GM18517 (cell line): Measurements from ENCODE around the gene CCDC59.

Experiments
- ATAC-seq: cut with Tn5 transposase; IDR thresholded peaks from one replicate; pipeline ENCODE4 v1.9.1; 2021; ENCODE audit warnings: mild to moderate bottlenecking, moderate library complexity; ENCODE audit not compliant: unreplicated experiment

Gene CCDC59

GRCh38 chr12:82325540-82326336 lies 32.4 kb downstream of the CCDC59 start:
- ATAC-seq, result no peak

- ATAC-seq, result no peak
These were observed 38.9 kb downstream of the CCDC59 start for GRCh38 chr12:82319276-82319675.

DNA sequence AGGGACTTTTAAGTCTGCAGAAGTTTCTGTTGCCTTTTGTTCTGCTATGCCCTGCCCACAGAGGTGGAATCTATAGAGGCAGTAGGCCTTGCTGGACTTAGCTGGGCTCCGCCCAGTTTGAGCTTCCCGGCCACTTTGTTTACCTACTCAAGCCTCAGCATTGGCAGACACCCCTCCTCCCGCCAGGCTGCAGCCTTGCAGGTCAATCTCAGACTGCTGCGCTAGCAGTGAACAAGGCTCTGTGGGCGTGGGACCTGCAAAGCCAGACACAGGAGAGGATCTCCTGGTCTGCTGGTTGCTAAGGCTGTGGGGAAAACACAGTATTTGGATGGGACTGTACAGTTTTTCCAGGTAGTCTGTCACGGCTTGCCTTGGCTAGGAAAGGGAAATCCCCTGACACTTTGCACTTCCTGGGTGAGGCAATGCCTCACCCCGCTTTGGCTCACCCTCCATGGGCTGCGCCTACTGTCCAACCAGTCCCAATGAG lies 43.7 kb downstream of the CCDC59 start:
- ATAC-seq, result no peak
